Lower leg skin (tissue), 3 donors: ENCODE results near the gene DRG2.

Experiments used
- POLR2A ChIP-seq, 2 donors: fragments of 450-650 bp; IDR thresholded peaks; one replicate each; pipeline ENCODE4 v1.6.1; 2016 to 2017; ENCODE audit warnings: antibody characterized with exemption in 2 of 2, mild to moderate bottlenecking in 1 of 2, moderate library complexity in 1 of 2
- TF ChIP-seq, protein P1 (sequence below), 3 donors: fragments of 450-650 bp; IDR thresholded peaks; one replicate each; pipeline ENCODE4 v1.5.1; 2016; ENCODE audit warnings: antibody characterized with exemption in 3 of 3, mild to moderate bottlenecking in 3 of 3, moderate library complexity in 2 of 3

- no peak for TF ChIP-seq POLR2A (IDR thresholded peaks at IDR 0.05)
- TF ChIP-seq, protein P1, sequence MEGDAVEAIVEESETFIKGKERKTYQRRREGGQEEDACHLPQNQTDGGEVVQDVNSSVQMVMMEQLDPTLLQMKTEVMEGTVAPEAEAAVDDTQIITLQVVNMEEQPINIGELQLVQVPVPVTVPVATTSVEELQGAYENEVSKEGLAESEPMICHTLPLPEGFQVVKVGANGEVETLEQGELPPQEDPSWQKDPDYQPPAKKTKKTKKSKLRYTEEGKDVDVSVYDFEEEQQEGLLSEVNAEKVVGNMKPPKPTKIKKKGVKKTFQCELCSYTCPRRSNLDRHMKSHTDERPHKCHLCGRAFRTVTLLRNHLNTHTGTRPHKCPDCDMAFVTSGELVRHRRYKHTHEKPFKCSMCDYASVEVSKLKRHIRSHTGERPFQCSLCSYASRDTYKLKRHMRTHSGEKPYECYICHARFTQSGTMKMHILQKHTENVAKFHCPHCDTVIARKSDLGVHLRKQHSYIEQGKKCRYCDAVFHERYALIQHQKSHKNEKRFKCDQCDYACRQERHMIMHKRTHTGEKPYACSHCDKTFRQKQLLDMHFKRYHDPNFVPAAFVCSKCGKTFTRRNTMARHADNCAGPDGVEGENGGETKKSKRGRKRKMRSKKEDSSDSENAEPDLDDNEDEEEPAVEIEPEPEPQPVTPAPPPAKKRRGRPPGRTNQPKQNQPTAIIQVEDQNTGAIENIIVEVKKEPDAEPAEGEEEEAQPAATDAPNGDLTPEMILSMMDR (IDR thresholded peaks at IDR 0.05) = no peak
These were observed 22.3 kb downstream of the DRG2 start for GRCh38 chr17:18109935-18110485.
